ENCODE data around the gene ABTB1. TPM values are rescaled to one million over a fixed set of nuclear protein-coding genes. Genes with fewer than 3 reads are reported as not detected.

ABTB1 gene
- total and polyA plus RNA-seq, 4 donors, result 9.7 to 14.1 (median 10.9) TPM

DNA sequence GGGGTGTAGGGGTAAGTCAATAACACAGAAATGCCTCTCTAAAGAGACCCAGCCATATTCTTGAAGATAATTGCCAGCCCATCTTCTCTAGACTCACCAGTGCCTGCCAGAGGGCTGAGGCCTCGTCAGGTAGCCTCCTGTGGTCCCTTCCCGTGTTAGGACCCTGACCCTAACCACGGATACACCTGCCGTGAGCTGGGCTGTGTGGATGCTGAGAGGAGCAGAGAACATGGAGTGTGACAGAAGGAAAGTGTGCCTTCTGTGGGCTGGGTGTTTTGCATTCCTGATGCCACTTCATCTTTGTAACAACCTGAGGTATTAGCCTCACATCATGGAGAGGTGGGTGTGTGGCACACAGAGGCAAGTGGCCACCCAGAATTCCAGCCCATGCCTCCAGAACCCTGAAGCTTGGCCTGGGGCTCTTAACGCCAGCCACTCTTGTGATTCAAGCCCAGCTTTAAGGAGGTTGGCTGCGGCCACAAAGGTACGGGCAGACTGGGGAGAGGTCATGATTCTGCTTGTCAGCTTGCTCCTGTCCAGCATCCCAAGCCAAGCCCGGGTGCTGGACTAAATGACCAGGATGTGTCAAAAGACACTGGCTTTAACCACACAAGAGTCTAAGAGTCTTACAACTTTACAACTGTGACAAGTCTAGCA is 21.1 kb upstream of the ABTB1 start:
- 72% methylated on average over 8 of the region's 8 CpGs for WGBS
- Histone ChIP-seq H3K4me1 (ENCODE audit: control insufficient read depth in 4 of 4, insufficient read depth in 4 of 4, low read length in 3 of 4) (peaks cover 0 to 6% (median 3%) of the 10 kb centered on the region in 4 donors), H3K9me3 (ENCODE audit: control insufficient read depth in 4 of 4, low read length in 3 of 4) (no peaks in the 10 kb centered on the region), H3K27ac (ENCODE audit: low read depth in 1 of 2, low read length in 2 of 2) (no peak overlapping the region), H3K36me3 (ENCODE audit: control insufficient read depth in 4 of 4, insufficient read depth in 3 of 4, low read depth in 1 of 4, low read length in 3 of 4) (no peaks in the 10 kb centered on the region), H3K9ac (ENCODE audit: low read depth in 1 of 2, low read length in 2 of 2) (no peak overlapping the region), H3K4me3 (ENCODE audit: low read depth in 1 of 3, low read length in 3 of 3) (no peak overlapping the region), H3K27me3 (ENCODE audit: control insufficient read depth in 4 of 4, insufficient read depth in 4 of 4, low read length in 3 of 4) (no peaks in the 10 kb centered on the region)
- TF ChIP-seq, protein P1, sequence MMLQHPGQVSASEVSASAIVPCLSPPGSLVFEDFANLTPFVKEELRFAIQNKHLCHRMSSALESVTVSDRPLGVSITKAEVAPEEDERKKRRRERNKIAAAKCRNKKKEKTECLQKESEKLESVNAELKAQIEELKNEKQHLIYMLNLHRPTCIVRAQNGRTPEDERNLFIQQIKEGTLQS (IDR thresholded peaks at IDR 0.05), result no peak
- TF ChIP-seq RXRA (IDR thresholded peaks at IDR 0.05) (no peak), HNF4A (conservative IDR thresholded peaks at IDR 0.05) (no peak), GABPA (IDR thresholded peaks at IDR 0.05 in 1 of 2, conservative IDR thresholded peaks at IDR 0.05 in 1 of 2) (no peak), FOXA2 (IDR thresholded peaks at IDR 0.05) (no peak), HNF4G (IDR thresholded peaks at IDR 0.05) (no peak), RAD21 (IDR thresholded peaks at IDR 0.05) (no peak), YY1 (IDR thresholded peaks at IDR 0.05) (no peak), NR2F2 (IDR thresholded peaks at IDR 0.05) (no peak), TAF1 (conservative IDR thresholded peaks at IDR 0.05) (no peak), EGR1 (IDR thresholded peaks at IDR 0.05; ENCODE audit: low read depth in 2 of 2) (no peak), JUND (IDR thresholded peaks at IDR 0.05) (no peak), SP1 (IDR thresholded peaks at IDR 0.05) (no peak), FOXA1 (IDR thresholded peaks at IDR 0.05) (no peak)
- TF ChIP-seq, protein P2, sequence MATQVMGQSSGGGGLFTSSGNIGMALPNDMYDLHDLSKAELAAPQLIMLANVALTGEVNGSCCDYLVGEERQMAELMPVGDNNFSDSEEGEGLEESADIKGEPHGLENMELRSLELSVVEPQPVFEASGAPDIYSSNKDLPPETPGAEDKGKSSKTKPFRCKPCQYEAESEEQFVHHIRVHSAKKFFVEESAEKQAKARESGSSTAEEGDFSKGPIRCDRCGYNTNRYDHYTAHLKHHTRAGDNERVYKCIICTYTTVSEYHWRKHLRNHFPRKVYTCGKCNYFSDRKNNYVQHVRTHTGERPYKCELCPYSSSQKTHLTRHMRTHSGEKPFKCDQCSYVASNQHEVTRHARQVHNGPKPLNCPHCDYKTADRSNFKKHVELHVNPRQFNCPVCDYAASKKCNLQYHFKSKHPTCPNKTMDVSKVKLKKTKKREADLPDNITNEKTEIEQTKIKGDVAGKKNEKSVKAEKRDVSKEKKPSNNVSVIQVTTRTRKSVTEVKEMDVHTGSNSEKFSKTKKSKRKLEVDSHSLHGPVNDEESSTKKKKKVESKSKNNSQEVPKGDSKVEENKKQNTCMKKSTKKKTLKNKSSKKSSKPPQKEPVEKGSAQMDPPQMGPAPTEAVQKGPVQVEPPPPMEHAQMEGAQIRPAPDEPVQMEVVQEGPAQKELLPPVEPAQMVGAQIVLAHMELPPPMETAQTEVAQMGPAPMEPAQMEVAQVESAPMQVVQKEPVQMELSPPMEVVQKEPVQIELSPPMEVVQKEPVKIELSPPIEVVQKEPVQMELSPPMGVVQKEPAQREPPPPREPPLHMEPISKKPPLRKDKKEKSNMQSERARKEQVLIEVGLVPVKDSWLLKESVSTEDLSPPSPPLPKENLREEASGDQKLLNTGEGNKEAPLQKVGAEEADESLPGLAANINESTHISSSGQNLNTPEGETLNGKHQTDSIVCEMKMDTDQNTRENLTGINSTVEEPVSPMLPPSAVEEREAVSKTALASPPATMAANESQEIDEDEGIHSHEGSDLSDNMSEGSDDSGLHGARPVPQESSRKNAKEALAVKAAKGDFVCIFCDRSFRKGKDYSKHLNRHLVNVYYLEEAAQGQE (IDR thresholded peaks at IDR 0.05), result no peak
- TF ChIP-seq, protein P3, sequence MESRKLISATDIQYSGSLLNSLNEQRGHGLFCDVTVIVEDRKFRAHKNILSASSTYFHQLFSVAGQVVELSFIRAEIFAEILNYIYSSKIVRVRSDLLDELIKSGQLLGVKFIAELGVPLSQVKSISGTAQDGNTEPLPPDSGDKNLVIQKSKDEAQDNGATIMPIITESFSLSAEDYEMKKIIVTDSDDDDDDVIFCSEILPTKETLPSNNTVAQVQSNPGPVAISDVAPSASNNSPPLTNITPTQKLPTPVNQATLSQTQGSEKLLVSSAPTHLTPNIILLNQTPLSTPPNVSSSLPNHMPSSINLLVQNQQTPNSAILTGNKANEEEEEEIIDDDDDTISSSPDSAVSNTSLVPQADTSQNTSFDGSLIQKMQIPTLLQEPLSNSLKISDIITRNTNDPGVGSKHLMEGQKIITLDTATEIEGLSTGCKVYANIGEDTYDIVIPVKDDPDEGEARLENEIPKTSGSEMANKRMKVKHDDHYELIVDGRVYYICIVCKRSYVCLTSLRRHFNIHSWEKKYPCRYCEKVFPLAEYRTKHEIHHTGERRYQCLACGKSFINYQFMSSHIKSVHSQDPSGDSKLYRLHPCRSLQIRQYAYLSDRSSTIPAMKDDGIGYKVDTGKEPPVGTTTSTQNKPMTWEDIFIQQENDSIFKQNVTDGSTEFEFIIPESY (IDR thresholded peaks at IDR 0.05), result no peak
- TF ChIP-seq, protein P4, sequence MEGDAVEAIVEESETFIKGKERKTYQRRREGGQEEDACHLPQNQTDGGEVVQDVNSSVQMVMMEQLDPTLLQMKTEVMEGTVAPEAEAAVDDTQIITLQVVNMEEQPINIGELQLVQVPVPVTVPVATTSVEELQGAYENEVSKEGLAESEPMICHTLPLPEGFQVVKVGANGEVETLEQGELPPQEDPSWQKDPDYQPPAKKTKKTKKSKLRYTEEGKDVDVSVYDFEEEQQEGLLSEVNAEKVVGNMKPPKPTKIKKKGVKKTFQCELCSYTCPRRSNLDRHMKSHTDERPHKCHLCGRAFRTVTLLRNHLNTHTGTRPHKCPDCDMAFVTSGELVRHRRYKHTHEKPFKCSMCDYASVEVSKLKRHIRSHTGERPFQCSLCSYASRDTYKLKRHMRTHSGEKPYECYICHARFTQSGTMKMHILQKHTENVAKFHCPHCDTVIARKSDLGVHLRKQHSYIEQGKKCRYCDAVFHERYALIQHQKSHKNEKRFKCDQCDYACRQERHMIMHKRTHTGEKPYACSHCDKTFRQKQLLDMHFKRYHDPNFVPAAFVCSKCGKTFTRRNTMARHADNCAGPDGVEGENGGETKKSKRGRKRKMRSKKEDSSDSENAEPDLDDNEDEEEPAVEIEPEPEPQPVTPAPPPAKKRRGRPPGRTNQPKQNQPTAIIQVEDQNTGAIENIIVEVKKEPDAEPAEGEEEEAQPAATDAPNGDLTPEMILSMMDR (IDR thresholded peaks at IDR 0.05; ENCODE audit: low read depth, low read length, missing input control), result no peak
- TF ChIP-seq, protein P5, sequence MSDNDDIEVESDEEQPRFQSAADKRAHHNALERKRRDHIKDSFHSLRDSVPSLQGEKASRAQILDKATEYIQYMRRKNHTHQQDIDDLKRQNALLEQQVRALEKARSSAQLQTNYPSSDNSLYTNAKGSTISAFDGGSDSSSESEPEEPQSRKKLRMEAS (IDR thresholded peaks at IDR 0.05), result no peak
- no peak for DNase-seq (ENCODE audit: low spot score)

Measured in liver (tissue), 9 donors.